MM.1S (cell line): Measurements from ENCODE around the gene LRRIQ4.

Experiments
- CTCF ChIP-seq: fragments of 300-600 bp; sonication (generic); IDR thresholded peaks from 2 replicates; pipeline ENCODE4 v1.5.1; 2016; ENCODE audit warnings: antibody characterized with exemption, low read length, mixed read lengths
- EZH2phosphoT487 ChIP-seq: fragments of 300-600 bp; sonication (generic); IDR thresholded peaks from 2 replicates; pipeline ENCODE4 v1.6.1; 2018; ENCODE audit warnings: antibody characterized with exemption, low read length

GRCh38 chr3:169880576-169881250, 68.0 kb downstream of the LRRIQ4 start:
- no peak for TF ChIP-seq CTCF
- TF ChIP-seq EZH2phosphoT487 = no peak
